ENCODE measurements around the gene PCDHB12. TPM values are rescaled to one million over a fixed set of nuclear protein-coding genes. Genes with fewer than 3 reads are reported as not detected.

PCDHB12 gene
- total RNA-seq, 1 donor from 2014 or later: 1.7 TPM

DNA sequence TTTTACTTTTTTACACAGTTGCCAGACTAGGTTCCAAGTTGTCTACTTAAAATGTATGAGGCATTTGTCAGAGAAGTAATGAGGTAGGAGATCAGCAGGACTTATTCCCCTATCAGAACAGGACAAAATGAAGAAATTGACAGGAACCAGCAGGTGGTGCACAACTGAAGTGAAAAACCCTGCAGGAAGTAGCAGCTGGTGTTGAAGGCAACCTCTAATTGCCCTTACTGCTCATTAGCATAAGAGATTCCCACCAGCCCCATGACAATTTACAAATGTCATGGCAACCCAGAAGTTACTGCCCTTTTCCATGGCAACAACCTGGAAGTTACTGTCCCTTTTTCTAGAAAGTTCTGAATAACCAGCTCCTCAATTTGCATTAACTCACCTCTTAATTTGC lies 42.1 kb downstream of the PCDHB12 start:
- Mint-ChIP-seq H3K27ac (ENCODE audit: unreplicated experiment) (no peak overlapping the region), H3K9me3 (ENCODE audit: low read depth) (peaks cover 85% of the 10 kb centered on the region), H3K4me3 (ENCODE audit: unreplicated experiment) (no peak overlapping the region), H3K36me3 (ENCODE audit: low read depth) (peaks cover 47% of the 10 kb centered on the region), H3K27me3 (ENCODE audit: low read depth) (no peaks in the 10 kb centered on the region), H3K4me1 (ENCODE audit: low read depth) (no peaks in the 10 kb centered on the region)
- no peak for DNase-seq (ENCODE audit: low spot score)
- TF ChIP-seq CTCF (IDR thresholded peaks at IDR 0.05): no peak

- H3K4me1 Mint-ChIP-seq (ENCODE audit: low read depth): no peaks in the 10 kb centered on the region
- no peak for TF ChIP-seq CTCF (IDR thresholded peaks at IDR 0.05)
- no peaks in the 10 kb centered on the region for H3K27me3 Mint-ChIP-seq (ENCODE audit: low read depth)
- DNase-seq (ENCODE audit: low spot score): no peak
- no peak overlapping the region for H3K4me3 Mint-ChIP-seq (ENCODE audit: unreplicated experiment)
- peaks cover 82% of the 10 kb centered on the region for H3K9me3 Mint-ChIP-seq (ENCODE audit: low read depth)
- peaks cover 70% of the 10 kb centered on the region for H3K36me3 Mint-ChIP-seq (ENCODE audit: low read depth)
- H3K27ac Mint-ChIP-seq (ENCODE audit: unreplicated experiment): no peak overlapping the region
Measured at GRCh38 chr5:141258464-141258863, 49.9 kb downstream of the PCDHB12 start.

- H3K4me1 Mint-ChIP-seq (ENCODE audit: low read depth): no peaks in the 10 kb centered on the region
- DNase-seq (ENCODE audit: low spot score): no peak
- no peak for TF ChIP-seq CTCF (IDR thresholded peaks at IDR 0.05)
- H3K36me3 Mint-ChIP-seq (ENCODE audit: low read depth): peaks cover 73% of the 10 kb centered on the region
- H3K27me3 Mint-ChIP-seq (ENCODE audit: low read depth): no peaks in the 10 kb centered on the region
- H3K4me3 Mint-ChIP-seq (ENCODE audit: unreplicated experiment): no peak overlapping the region
- H3K27ac Mint-ChIP-seq (ENCODE audit: unreplicated experiment): no peak overlapping the region
- peaks cover 80% of the 10 kb centered on the region for H3K9me3 Mint-ChIP-seq (ENCODE audit: low read depth)
Measured at GRCh38 chr5:141258948-141259347, 50.4 kb downstream of the PCDHB12 start.

- Mint-ChIP-seq H3K4me3 (ENCODE audit: unreplicated experiment) (no peak overlapping the region), H3K4me1 (ENCODE audit: low read depth) (no peaks in the 10 kb centered on the region), H3K27ac (ENCODE audit: unreplicated experiment) (no peak overlapping the region), H3K27me3 (ENCODE audit: low read depth) (no peaks in the 10 kb centered on the region), H3K36me3 (ENCODE audit: low read depth) (peaks cover 69% of the 10 kb centered on the region), H3K9me3 (ENCODE audit: low read depth) (peaks cover 76% of the 10 kb centered on the region)
- no peak for TF ChIP-seq CTCF (IDR thresholded peaks at IDR 0.05)
- DNase-seq (ENCODE audit: low spot score): no peak
Measured at GRCh38 chr5:141260458-141261237, 52.1 kb downstream of the PCDHB12 start.

- Mint-ChIP-seq H3K36me3 (ENCODE audit: low read depth) (peaks cover 69% of the 10 kb centered on the region), H3K9me3 (ENCODE audit: low read depth) (peaks cover 76% of the 10 kb centered on the region), H3K27ac (ENCODE audit: unreplicated experiment) (no peak overlapping the region), H3K4me1 (ENCODE audit: low read depth) (no peaks in the 10 kb centered on the region), H3K4me3 (ENCODE audit: unreplicated experiment) (no peak overlapping the region), H3K27me3 (ENCODE audit: low read depth) (no peaks in the 10 kb centered on the region)
- TF ChIP-seq CTCF (IDR thresholded peaks at IDR 0.05): no peak
- no peak for DNase-seq (ENCODE audit: low spot score)
Measured at GRCh38 chr5:141261238-141261546, 52.7 kb downstream of the PCDHB12 start.

Other genes with a start within 250 kb of the PCDHB12 start
- gene PCDHAC2, start 242.2 kb upstream of the PCDHB12 start, total RNA-seq: 4.9 to 7.1 TPM (median 6.7 TPM) in 3 replicates
- 0.05 TPM in 1 of 3 replicates, not detected in the others for gene PCDHB1, start 157.3 kb upstream of the PCDHB12 start, total RNA-seq
- gene PCDHB2, start 114.1 kb upstream of the PCDHB12 start, total RNA-seq: 60.5 to 90.1 TPM (median 64.5 TPM) in 3 replicates
- 5.6 to 12.1 TPM (median 5.6 TPM) in 3 replicates for gene PCDHB3, start 108.2 kb upstream of the PCDHB12 start, total RNA-seq
- gene PCDHB4, start 86.9 kb upstream of the PCDHB12 start, total RNA-seq: 2.0 to 5.4 TPM (median 2.0 TPM) in 3 replicates
- 6.6 to 11.4 TPM (median 10.2 TPM) in 3 replicates for gene PCDHB5, start 73.5 kb upstream of the PCDHB12 start, total RNA-seq
- 1.2 to 3.1 TPM (median 1.2 TPM) in 3 replicates for gene PCDHB6, start 58.7 kb upstream of the PCDHB12 start, total RNA-seq
- 1.1 to 2.5 TPM (median 1.2 TPM) in 3 replicates for gene PCDHB7, start 36.1 kb upstream of the PCDHB12 start, total RNA-seq
- 1.1 to 3.1 TPM (median 1.7 TPM) in 3 replicates for gene PCDHB8, start 30.9 kb upstream of the PCDHB12 start, total RNA-seq
- 4.3 to 6.1 TPM (median 5.9 TPM) in 3 replicates for gene PCDHB16, start 26.3 kb upstream of the PCDHB12 start, total RNA-seq
- gene PCDHB9, start 21.6 kb upstream of the PCDHB12 start, total RNA-seq: 3.1 to 4.8 TPM (median 3.7 TPM) in 3 replicates
- gene PCDHB10, start 16.4 kb upstream of the PCDHB12 start, total RNA-seq: 3.8 to 5.3 TPM (median 4.3 TPM) in 3 replicates
- gene PCDHB11, start 9.1 kb upstream of the PCDHB12 start, total RNA-seq: 0.90 to 2.4 TPM (median 1.3 TPM) in 3 replicates
- gene PCDHB13, start 5.2 kb downstream of the PCDHB12 start, total RNA-seq: 2.4 to 2.9 TPM (median 2.9 TPM) in 3 replicates
- gene PCDHB14, start 14.6 kb downstream of the PCDHB12 start, total RNA-seq: 2.7 to 4.9 TPM (median 4.0 TPM) in 3 replicates
- gene PCDHB15, start 36.7 kb downstream of the PCDHB12 start, total RNA-seq: 1.7 to 4.3 TPM (median 1.9 TPM) in 3 replicates
- gene SLC25A2, start 95.3 kb downstream of the PCDHB12 start, total RNA-seq: 0.15 to 0.48 TPM (median 0.41 TPM) in 3 replicates
- 66.4 to 73.3 TPM (median 69.7 TPM) in 3 replicates for gene TAF7, start 112.1 kb downstream of the PCDHB12 start, total RNA-seq
- 0.10 to 0.23 TPM (median 0.15 TPM) in 3 replicates for gene PCDHGA1, start 121.8 kb downstream of the PCDHB12 start, total RNA-seq
- 0.19 to 0.30 TPM (median 0.23 TPM) in 3 replicates for gene PCDHGA2, start 130.0 kb downstream of the PCDHB12 start, total RNA-seq
- 0.12 to 0.51 TPM (median 0.28 TPM) in 3 replicates for gene PCDHGA3, start 135.1 kb downstream of the PCDHB12 start, total RNA-seq
- 2.4 to 2.7 TPM (median 2.7 TPM) in 3 replicates for gene PCDHGB1, start 141.4 kb downstream of the PCDHB12 start, total RNA-seq
- gene PCDHGA4, start 146.3 kb downstream of the PCDHB12 start, total RNA-seq: 0.72 to 1.4 TPM (median 0.94 TPM) in 3 replicates
- gene PCDHGB2, start 151.3 kb downstream of the PCDHB12 start, total RNA-seq: 0.95 to 1.8 TPM (median 1.0 TPM) in 3 replicates
- gene PCDHGA5, start 155.4 kb downstream of the PCDHB12 start, total RNA-seq: 0.15 to 0.48 TPM (median 0.27 TPM) in 3 replicates
- 0.21 to 0.36 TPM (median 0.30 TPM) in 3 replicates for gene PCDHGB3, start 161.5 kb downstream of the PCDHB12 start, total RNA-seq
- gene PCDHGA6, start 165.2 kb downstream of the PCDHB12 start, total RNA-seq: 0.38 to 0.65 TPM (median 0.45 TPM) in 3 replicates
- gene PCDHGA7, start 174.0 kb downstream of the PCDHB12 start, total RNA-seq: 0.17 to 0.31 TPM (median 0.28 TPM) in 3 replicates
- gene PCDHGB4, start 179.0 kb downstream of the PCDHB12 start, total RNA-seq: 12.6 to 14.2 TPM (median 14.2 TPM) in 3 replicates
- 0.47 to 0.59 TPM (median 0.51 TPM) in 3 replicates for gene PCDHGA8, start 183.9 kb downstream of the PCDHB12 start, total RNA-seq
- gene PCDHGB5, start 189.2 kb downstream of the PCDHB12 start, total RNA-seq: 1.0 to 1.6 TPM (median 1.1 TPM) in 3 replicates
- gene PCDHGA9, start 194.1 kb downstream of the PCDHB12 start, total RNA-seq: 0.97 to 3.6 TPM (median 1.4 TPM) in 3 replicates
- gene PCDHGB6, start 199.3 kb downstream of the PCDHB12 start, total RNA-seq: 52.4 to 64.2 TPM (median 56.8 TPM) in 3 replicates
- gene PCDHGA10, start 204.3 kb downstream of the PCDHB12 start, total RNA-seq: 14.9 to 17.4 TPM (median 15.8 TPM) in 3 replicates
- gene PCDHGB7, start 209.0 kb downstream of the PCDHB12 start, total RNA-seq: 3.5 to 5.4 TPM (median 4.3 TPM) in 3 replicates
- gene PCDHGA11, start 212.3 kb downstream of the PCDHB12 start, total RNA-seq: 1.3 to 2.4 TPM (median 1.4 TPM) in 3 replicates
- gene PCDHGA12, start 221.8 kb downstream of the PCDHB12 start, total RNA-seq: 0.64 to 2.2 TPM (median 0.75 TPM) in 3 replicates